KBM-7 (cell line): ENCODE data around the gene MRPS22.
A peak's percentile ranks its signal among the peaks of the same experiment; 100 is the strongest.
"Not testable (repeated sequence)": the region's sequence is repeated elsewhere in the genome, so short reads cannot be mapped to it uniquely, and the experiment has no call there.

Source experiments
- DNase-seq: peaks from one replicate; pipeline ENCODE4 v3.0.0-alpha.2; 2015
- in situ Hi-C: fragments of 300-500 bp; cut with MboI; formaldehyde crosslinking; loops from 2 replicates; pipeline ENCODE4 v1.14.3; 2020; ENCODE audit warnings: low sequenced_read_pairs, low pct_unique_long_range_greater_than_20kb, mixed read lengths

Gene MRPS22

DNA sequence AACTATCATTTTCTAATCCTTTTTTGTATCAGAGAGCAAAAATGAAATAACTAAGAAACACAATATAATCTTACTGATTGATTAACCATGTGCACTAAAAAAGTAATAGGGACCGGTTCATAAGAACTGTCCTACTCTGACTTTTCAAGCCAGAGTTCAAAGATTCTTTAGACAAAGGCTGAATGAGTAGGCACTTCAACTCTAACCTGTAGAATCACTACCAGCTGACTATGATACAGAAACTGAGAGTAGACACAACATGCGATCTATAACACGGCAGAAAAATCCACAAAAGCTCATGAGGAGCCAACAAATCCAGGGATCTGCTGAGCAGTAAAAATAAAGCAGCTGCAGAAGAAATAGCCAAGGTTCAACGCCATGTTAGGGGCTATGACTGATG is 36.8 kb downstream of the MRPS22 start:
- in situ Hi-C loops = no loop called here

DNA sequence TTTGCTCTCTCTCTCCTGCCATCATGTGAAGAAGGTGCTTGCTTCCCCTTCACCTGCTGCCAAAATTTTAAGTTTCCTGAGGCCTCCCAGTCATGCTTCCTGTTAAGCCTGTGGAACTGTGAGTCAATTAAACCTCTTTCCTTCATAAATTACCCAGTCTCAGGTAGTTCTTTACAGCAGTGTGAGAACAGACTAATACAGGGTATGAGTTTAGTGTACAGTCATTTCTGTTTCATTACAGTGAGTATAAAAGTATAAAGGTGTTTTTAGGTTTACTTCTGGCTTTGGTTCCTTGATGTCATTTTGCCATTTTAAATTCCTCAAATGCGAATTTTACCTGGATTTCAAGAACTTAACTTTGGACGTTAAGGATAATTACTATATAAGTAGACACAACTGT is 38.5 kb downstream of the MRPS22 start:
- DNase-seq, in situ Hi-C loops: not testable (repeated sequence)

More for the DNA sequence above, 36.8 kb downstream of the MRPS22 start:
- DNase-seq = no peak

GRCh38 chr3:139388077-139388476 is 44.3 kb downstream of the MRPS22 start:
- DNase-seq = no peak
- in situ Hi-C loops = no loop called here

GRCh38 chr3:139388821-139389551 is 45.2 kb downstream of the MRPS22 start:
- no peak for DNase-seq
- in situ Hi-C loops = no loop called here

DNA sequence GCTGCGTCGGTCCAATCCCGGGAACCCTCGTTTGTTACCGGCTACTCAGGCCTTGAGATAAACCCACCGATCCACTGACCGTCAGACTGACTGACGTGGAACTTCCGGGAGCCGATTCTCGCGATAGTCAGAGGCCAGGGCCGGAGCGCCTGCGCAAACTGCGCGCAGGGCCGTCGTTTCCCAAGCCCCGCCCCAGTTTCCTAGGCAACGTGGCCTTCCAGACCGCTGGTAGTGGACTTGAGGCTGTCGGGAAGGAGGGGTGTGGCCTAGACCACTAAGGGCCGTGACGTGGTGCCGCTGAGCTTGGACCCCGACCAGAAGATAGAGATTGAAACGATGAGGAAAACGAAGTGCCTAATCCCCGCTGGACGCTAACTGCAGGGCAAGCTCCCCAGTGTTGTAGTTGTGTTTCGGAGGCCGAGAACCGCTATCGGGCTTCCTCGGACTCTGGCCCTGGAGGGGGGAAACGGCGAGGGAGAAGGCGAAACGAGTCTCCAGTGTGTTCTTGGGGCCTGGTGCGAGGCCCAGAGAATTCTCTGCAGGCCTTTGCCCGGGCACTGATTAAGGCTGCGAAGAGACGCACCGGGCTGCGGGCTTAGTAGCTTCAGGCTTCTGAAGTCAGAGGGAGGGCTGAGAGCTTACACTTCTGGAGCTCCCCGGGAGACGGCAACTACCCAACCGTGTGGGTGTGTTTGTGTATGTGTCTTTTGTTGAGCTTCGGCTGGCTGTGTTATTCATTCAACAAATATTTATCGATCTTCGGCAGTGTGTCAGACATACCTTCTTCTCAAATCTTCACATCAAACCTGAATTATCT is 45.9 kb downstream of the MRPS22 start, which contains the start of gene COPB2:
COPB2 (minus strand) TSS at position 96 of the 817 bp plus-strand sequence. CDS start 97 bp downstream, outside the sequence.
- peak; percentile 98 for DNase-seq
- in situ Hi-C loops = no loop called here

- peak; percentile 31 for DNase-seq
- in situ Hi-C loops = no loop called here
Observed at GRCh38 chr3:139394116-139394515, 50.3 kb downstream of the MRPS22 start.

DNA sequence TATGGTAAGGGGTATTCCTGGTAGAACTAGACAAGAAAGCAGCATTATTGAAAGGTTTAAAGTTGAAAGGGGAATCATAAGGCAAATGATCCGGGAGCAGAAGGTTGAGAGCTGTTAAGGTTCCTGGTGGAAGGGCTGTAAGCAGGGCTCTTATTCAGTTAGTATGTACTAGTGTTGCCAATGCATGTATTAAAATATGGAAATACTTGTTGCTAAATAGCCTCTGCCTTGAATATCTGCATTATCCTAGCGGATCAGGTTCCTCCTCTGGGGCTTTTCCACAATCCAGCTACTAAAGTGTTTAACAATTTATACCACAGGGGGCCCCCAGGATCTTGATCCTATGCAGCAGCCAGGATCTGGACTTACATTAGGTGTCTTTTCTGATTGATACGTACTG is 52.9 kb downstream of the MRPS22 start:
- in situ Hi-C loops = no loop called here
- DNase-seq = no peak

GRCh38 chr3:139401155-139401554 is 57.3 kb downstream of the MRPS22 start:
- in situ Hi-C loops, DNase-seq: not testable (repeated sequence)
